GM08714 (cell line): ENCODE results near the gene SENP3.
"Not testable (repeated sequence)": the region's sequence is repeated elsewhere in the genome, so short reads cannot be mapped to it uniquely, and the experiment has no call there.

Experiments
- H3K4me3 ChIP-seq: fragments of 200-500 bp; sonication (Bioruptor generic); 2 replicates; pipeline ENCODE4 v1.5.1; 2014; ENCODE audit warnings: mild to moderate bottlenecking, low read length, inconsistent platforms
- ZNF274 ChIP-seq: IDR thresholded peaks from 2 replicates; pipeline ENCODE4 v1.6.1; 2012; ENCODE audit warnings: mild to moderate bottlenecking, low read depth, low read length

Gene SENP3

DNA sequence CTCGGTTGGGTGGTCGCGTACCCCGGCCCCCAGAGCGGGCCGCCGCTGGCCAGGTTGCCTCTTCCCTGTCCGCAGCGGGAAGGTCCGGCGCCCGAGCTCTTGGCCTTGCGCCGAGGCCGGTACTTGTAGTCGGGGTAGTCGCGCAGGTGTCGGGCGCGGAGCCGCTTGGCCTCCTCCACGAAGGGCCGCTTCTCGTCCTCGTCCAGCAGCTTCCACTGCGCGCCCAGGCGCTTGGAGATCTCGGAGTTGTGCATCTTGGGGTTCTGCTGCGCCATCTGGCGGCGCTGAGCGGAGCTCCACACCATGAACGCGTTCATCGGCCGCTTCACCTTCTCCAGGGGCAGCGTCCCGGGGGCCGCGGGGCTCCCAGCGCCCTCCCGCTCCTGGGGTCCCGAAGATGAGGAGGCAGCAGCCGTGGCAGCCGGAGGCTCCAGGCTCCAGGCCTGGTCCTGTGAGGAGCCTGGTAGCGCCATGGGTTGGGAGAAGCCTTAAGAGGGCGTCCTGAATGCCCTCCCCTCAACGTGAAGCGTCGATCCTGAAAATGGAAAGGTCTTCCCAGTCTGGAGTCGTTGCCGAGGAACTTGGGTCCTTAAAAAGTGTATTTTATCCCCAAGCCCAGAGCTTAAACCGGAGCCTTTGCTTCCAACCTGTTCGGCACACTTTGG, 27.6 kb downstream of the SENP3 start:
- TF ChIP-seq ZNF274 = no peak
- no peak overlapping the region for H3K4me3 ChIP-seq

- TF ChIP-seq ZNF274 = no peak
- H3K4me3 ChIP-seq = no peak within 1 kb of the TSS
Observed at GRCh38 chr17:7589891-7590691, 28.4 kb downstream of the SENP3 start, which contains the start of gene SOX15. TSS of gene SOX15 (minus strand) at chr17:7590094. CDS start at chr17:7589676, 418 bp downstream.

DNA sequence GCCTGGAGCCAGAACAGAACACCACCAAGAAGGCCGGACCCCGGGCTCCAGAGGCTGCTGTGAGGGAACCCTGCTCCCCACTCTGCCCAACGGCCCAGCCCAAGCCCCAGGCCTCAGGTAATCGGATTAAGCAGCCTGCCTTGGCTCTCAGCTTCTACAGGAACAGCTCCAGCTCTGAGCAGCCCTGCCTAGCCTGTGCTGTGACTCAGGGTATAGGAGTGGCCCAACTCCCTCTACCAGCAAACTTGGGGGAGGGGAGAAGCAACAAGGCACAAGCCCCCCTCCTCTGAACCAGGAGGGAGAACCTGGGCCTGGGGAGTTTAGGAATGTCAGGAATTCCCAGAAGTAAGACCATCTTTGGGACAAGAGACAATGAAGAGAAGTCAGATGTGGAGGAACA, 29.0 kb downstream of the SENP3 start:
- H3K4me3 ChIP-seq = no peak overlapping the region
- TF ChIP-seq ZNF274 = no peak

DNA sequence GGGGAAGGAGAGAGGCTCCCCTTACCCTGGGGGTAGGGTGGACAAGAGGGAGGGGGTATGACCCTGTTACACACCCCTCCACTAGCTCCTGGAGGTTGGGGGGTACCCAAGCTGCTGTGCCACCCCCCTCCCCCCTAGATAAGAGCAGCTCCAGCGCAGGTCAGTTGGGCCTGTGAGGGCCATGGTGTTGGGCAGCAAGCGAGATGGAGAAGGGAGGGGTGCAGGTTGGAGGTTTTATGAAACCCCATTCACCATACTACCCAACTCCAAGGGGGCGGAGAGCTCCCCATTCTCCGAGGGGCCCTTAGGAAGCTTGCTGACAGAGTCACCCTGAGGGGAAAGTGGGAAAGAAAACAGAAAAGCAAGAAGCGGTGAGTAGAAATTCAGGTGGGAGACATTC, 29.9 kb downstream of the SENP3 start:
- no peak for TF ChIP-seq ZNF274
- no peak overlapping the region for H3K4me3 ChIP-seq

DNA sequence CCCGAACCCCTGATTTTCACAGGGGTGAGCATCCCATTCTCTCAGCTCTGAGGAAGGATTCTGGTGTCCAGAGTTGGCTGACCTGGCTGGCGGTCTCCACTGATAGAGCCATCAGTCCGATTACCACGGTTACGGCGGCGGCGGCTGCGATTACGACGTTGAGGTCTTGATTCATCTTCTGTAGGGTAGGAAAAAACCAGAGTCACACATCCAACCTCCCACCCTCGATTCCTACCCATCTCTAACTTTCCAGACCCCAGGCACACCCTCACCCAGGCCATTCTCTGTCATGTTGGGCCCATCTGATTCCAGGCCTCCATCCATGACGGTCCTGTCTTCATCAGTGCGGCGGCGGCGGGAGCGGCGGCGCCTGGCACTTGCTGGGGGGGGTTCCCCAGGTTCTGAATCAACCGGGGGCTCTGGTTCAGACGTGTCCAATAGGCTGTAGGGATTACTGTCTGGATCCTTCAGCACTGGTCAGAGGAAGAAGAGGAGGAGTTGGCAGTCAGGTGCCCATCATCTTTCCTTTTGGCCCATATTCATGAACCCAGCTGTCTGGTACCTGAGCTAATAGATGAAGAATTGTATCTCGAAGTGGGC, 30.8 kb downstream of the SENP3 start:
- TF ChIP-seq ZNF274 = no peak
- no peak overlapping the region for H3K4me3 ChIP-seq

DNA sequence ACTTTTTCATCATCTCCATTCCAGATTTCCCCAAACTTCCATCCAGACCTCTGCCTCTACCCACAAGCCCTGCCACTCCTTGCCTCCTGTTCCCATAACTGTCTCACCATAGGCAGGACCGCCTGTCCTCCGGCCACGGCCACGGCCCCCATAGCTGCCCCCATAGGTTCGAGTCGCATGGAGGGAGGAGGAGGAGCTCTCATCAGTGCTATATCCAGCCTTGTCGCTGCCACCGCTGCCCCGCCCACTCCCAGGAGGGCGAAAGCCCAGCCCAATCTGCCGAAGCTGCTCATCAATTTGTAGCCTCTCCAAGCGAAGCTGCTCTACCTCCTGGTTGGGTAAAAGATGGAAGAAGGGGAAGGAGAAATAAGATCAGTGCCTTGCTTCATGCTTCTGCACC, 31.6 kb downstream of the SENP3 start:
- no peak for TF ChIP-seq ZNF274
- no peak overlapping the region for H3K4me3 ChIP-seq

GRCh38 chr17:7597561-7597960, 35.8 kb downstream of the SENP3 start:
- H3K4me3 ChIP-seq = not testable (repeated sequence)

DNA sequence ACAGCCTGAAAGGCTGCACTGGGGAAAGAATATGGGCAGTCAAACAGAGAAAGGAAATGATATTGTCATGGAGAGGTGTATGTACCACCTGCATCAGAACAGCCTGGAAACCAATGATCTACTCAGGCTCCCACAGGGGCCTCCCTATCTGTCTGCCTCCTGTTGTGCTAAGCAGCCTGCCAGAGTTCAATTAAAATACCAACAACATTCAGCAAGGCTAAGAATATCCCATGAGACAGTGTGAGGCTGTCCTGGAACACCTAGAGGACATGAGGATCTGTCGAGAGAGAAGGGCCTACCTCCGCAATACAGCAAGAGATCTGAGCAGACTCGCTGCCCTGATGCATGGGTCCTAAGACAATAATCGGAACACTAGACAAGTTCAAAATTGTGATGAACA, 44.6 kb downstream of the SENP3 start:
- no peak overlapping the region for H3K4me3 ChIP-seq
- no peak for TF ChIP-seq ZNF274

DNA sequence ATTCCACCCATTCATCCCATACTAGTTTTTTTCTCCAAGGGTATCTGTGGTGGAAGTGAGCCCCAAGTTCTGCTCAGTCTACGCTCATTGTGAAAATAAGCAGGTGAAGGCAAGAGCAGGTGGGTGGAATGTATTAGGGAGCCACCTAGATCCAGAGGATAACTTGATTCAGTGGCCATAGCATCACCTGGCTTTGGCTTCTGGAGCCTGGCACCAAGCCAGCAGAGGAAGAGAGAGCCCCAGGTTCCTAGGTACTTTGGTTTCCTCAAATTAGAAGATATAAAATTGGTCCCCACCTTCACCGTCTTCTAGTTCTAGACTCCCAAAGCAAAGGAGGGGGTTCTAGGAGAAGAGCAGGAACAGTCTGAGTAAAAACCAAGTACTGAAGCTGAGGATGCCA, 48.9 kb downstream of the SENP3 start:
- no peak for TF ChIP-seq ZNF274

DNA sequence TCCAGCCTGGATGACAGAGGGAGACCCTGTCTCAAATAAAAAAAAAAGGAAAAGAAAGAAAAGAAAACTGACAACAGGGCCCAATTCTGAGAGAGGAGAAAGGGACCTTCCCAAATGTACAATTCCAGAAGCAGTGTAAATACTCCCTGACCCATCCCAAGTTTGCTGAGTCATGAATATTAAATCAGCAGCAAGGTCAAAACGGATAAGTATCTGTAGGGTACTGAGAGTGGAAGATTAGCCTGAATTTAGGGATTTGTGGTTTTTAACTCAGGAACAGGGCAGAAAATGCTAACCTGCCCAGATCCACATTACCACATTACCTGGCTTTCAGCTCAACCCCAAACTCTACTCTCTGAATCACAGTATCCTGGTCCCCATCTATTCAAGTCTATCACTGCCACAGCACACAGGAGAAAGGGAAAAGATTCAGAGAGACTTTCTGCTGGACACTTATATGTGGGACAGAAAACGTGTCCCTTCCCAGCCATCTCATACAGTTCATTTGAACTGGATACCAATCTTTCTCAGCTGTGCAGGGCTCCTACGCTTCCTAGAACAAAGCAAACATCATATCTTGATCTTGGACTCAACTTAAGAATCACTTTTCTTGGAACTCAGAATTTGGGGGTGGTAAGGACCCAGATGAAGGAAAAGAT, 50.0 kb downstream of the SENP3 start:
- H3K4me3 ChIP-seq = no peak overlapping the region
- TF ChIP-seq ZNF274 = no peak

More for the DNA sequence above, 48.9 kb downstream of the SENP3 start:
- H3K4me3 ChIP-seq = no peak overlapping the region

DNA sequence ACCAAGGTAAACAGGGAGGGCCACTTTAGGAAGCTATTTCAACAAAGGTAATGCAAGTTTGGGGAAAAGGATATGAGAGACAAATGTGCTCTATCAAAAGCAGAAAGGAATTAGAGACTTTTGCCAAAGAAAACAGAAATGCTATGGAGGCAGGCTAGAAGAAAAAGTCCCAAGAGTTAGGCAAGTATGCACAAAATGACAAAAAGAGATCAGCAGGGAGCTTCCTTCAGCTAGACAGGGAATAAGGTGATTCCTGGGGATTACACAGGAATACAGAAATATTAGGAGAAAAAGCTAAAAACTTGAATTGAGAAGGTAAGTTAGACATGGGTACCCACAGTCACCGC, 50.5 kb downstream of the SENP3 start:
- TF ChIP-seq ZNF274 = no peak
- no peak overlapping the region for H3K4me3 ChIP-seq

DNA sequence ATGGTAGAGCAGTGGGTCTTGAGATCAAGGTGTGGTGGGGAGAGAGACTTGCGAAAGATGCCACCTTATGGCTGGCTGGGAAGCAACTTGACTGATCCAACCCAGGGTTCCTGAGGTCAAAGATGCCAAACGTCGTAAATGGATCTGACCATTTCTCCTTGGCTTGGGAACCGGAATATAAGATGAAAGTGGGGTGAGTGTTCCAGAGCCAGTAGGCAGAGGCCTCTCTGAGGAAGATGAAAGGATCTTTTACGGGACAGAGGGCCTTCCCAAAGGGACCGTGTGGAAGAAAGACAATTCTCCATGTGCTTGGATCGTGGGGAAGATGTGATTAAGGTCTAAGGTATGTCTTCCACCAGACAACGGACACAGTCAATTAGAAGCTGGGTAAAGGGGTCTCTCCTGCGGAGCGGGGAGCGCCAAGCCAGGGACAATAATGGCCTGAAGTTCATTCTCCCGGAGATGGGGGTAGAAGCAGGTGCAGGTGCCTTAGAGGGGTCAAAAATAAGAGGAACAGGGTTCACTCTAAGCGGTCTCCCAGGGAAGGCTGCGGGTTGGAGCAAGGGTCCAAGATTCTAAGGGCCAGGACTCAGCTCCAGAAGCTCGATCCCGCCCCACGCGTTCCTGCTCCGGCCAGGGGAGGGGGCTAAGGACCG, 52.2 kb downstream of the SENP3 start:
- H3K4me3 ChIP-seq = peak overlapping the region; percentile 82

DNA sequence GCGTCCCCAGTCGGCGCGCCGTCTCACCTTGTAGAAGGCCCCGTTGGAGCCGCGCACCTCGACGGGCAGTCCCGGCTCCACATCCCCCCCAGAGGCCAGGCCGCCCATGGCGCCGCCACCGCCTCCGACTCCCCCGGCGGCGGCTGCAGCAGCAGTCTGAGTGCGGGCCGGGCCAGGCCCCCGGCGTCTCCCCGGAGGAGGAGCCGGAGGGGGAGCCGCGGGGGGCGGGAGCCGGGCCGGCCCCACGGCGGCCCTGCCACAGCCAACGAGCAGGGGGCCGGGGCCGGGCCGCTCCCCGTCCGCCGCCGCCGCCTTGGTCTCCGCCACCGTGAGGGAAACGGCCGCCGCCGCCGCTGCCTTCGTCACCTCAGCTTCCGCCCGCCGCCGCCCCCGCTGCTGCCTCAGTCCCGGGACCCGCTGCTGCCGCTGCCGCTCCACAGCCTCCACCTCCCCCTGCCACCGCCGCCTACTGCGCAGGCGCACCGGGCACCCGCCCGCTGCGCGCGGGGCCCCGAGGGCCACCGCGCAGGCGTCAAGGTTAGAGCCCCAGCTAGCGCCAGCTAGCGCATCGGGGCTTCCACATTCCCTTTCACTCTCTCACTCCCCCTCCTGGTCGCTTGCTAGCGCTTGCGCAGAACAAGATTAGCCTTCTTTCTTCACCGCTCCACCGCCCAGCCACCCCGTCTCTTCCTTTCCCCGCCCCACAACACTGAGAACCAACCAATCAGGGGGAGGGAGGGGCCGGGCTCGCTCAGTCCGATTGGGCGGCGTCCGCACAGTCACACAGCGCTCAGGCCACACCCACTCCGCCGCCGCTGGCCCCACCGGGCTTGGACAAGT, 52.9 kb downstream of the SENP3 start, which contains the start of gene FXR2:
FXR2 (minus strand) TSS at position 473 of the 840 bp plus-strand sequence; CDS start at position 108, 365 bp downstream.
- H3K4me3 ChIP-seq = peak within 1 kb of the TSS; percentile 82
- no peak for TF ChIP-seq ZNF274

More for the DNA sequence above, 52.2 kb downstream of the SENP3 start:
- no peak for TF ChIP-seq ZNF274
